Tibial nerve (tissue), 4 donors: ENCODE data around the gene RHEB. TPM values are rescaled to one million over a fixed set of nuclear protein-coding genes. Genes with fewer than 3 reads are reported as not detected.

Source experiments
- DNase-seq, 2 donors: peaks; one replicate each; pipeline ENCODE4 v3.0.0-alpha.2; 2019; ENCODE audit warnings: low spot score in 2 of 2
- H3K27ac ChIP-seq, 4 donors: fragments of 200-600 bp; sonication (generic) in 3 of 4; one replicate each; pipeline ENCODE4 v1.5.1; 2017 to 2019; ENCODE audit warnings: mild to moderate bottlenecking in 1 of 4
- H3K27me3 ChIP-seq, 2 donors: fragments of 200-600 bp; sonication (generic) in 1 of 2; one replicate each; pipeline versions ENCODE4 v1.5.1 to v1.6.0; 2017 to 2019
- H3K36me3 ChIP-seq, 3 donors: fragments of 200-600 bp; sonication (generic); one replicate each; pipeline ENCODE4 v1.5.1; 2018 to 2019
- H3K4me1 ChIP-seq, 4 donors: fragments of 200-600 bp; sonication (generic) in 3 of 4; one replicate each; pipeline ENCODE4 v1.5.1; 2017 to 2019
- H3K4me3 ChIP-seq, 4 donors: fragments of 200-600 bp; sonication (generic) in 3 of 4; one replicate each; pipeline ENCODE4 v1.5.1; 2017 to 2019; ENCODE audit warnings: mild to moderate bottlenecking in 1 of 4, moderate library complexity in 1 of 4
- H3K9me3 ChIP-seq, 4 donors: fragments of 200-600 bp; sonication (generic) in 3 of 4; one replicate each; pipeline ENCODE4 v1.5.1; 2017 to 2019
- CTCF ChIP-seq, 5 experiments: fragments of 200-600 bp in 3 of 5; fragments of 450-650 bp in 2 of 5; sonication (generic) in 3 of 5; IDR thresholded peaks; one replicate each; pipeline ENCODE4 v1.5.1; 2016 to 2019; ENCODE audit warnings: antibody characterized with exemption in 5 of 5, mild to moderate bottlenecking in 3 of 5, moderate library complexity in 2 of 5
- EP300 ChIP-seq, 2 donors: sonication (generic); formaldehyde crosslinking; IDR thresholded peaks; one replicate each; pipeline ENCODE4 v1.6.1; 2017; ENCODE audit warnings: antibody characterized with exemption in 2 of 2, mild to moderate bottlenecking in 1 of 2
- POLR2A ChIP-seq, 2 donors: fragments of 450-650 bp; IDR thresholded peaks; one replicate each; pipeline ENCODE4 v1.6.1; 2017; ENCODE audit warnings: antibody characterized with exemption in 2 of 2, mild to moderate bottlenecking in 2 of 2, moderate library complexity in 2 of 2
- WGBS, 2 donors: methylation state at CpG; one replicate each; pipeline ENCODE4 v1.1.5; 2018; 5-methylcytosine and 5-hydroxymethylcytosine counted together
- total RNA-seq, 4 donors: library from RNA; depleted of rRNA; stranded (reverse); fragments of >200 nt; gene quantifications; one replicate each; pipeline ENCODE4 v1.1.0, GENCODE V29; 2016

RHEB gene
- total RNA-seq, 4 donors from 2014 or later: 95.4 to 128 (median 103) TPM

GRCh38 chr7:151494298-151495284 lies 25.1 kb downstream of the RHEB start:
- peak overlapping the region in 2 of 4 donors; percentile 2 to 52 for H3K27ac ChIP-seq
- H3K4me3 ChIP-seq: no peak overlapping the region
- H3K27me3 ChIP-seq: no peaks in the 10 kb centered on the region
- DNase-seq: no peak
- TF ChIP-seq POLR2A (IDR thresholded peaks at IDR 0.05) (no peak), CTCF (IDR thresholded peaks at IDR 0.05) (no peak), EP300 (IDR thresholded peaks at IDR 0.05) (no peak)
- H3K4me1 ChIP-seq: peaks cover 0 to 74% (median 26%) of the 10 kb centered on the region in 4 donors
- 56% methylated on average over 13 of the region's 13 CpGs for WGBS, 2 donors
- no peaks in the 10 kb centered on the region for H3K9me3 ChIP-seq
- peaks cover 0 to 7% (median 0%) of the 10 kb centered on the region in 3 donors for H3K36me3 ChIP-seq

- Histone ChIP-seq H3K9me3 (no peaks in the 10 kb centered on the region), H3K4me3 (no peak overlapping the region), H3K4me1 (peaks cover 0 to 79% (median 26%) of the 10 kb centered on the region in 4 donors), H3K36me3 (peaks cover 0 to 17% (median 0%) of the 10 kb centered on the region in 3 donors), H3K27ac (peak overlapping the region in 1 of 4 donors; percentile 52), H3K27me3 (no peaks in the 10 kb centered on the region)
- DNase-seq: no peak
- TF ChIP-seq CTCF (IDR thresholded peaks at IDR 0.05) (no peak), POLR2A (IDR thresholded peaks at IDR 0.05) (no peak), EP300 (IDR thresholded peaks at IDR 0.05) (no peak)
- WGBS, 2 donors: 95 to 97% methylated on average over 8 of the region's 8 CpGs
Measured at GRCh38 chr7:151493083-151493482, 26.6 kb downstream of the RHEB start.

GRCh38 chr7:151491859-151492258 lies 27.8 kb downstream of the RHEB start:
- Histone ChIP-seq H3K36me3 (peaks cover 0 to 21% (median 0%) of the 10 kb centered on the region in 3 donors), H3K9me3 (no peaks in the 10 kb centered on the region), H3K27me3 (no peaks in the 10 kb centered on the region), H3K27ac (peak overlapping the region in 2 of 4 donors; percentile 0 to 17), H3K4me3 (no peak overlapping the region), H3K4me1 (peaks cover 0 to 85% (median 32%) of the 10 kb centered on the region in 4 donors)
- 86 to 87% methylated on average over 3 of the region's 3 CpGs for WGBS, 2 donors
- TF ChIP-seq EP300 (IDR thresholded peaks at IDR 0.05) (no peak), POLR2A (IDR thresholded peaks at IDR 0.05) (no peak), CTCF (IDR thresholded peaks at IDR 0.05) (no peak)
- no peak for DNase-seq

- no peak for DNase-seq
- TF ChIP-seq CTCF (IDR thresholded peaks at IDR 0.05) (no peak), POLR2A (IDR thresholded peaks at IDR 0.05) (no peak), EP300 (IDR thresholded peaks at IDR 0.05) (no peak)
- whole genome bisulfite sequencing, 2 donors: 40 to 45% methylated on average over 4 of the region's 4 CpGs
- Histone ChIP-seq H3K4me3 (no peak overlapping the region), H3K36me3 (peaks cover 0 to 31% (median 0%) of the 10 kb centered on the region in 3 donors), H3K4me1 (peaks cover 0 to 88% (median 33%) of the 10 kb centered on the region in 4 donors), H3K27ac (peak overlapping the region in 2 of 4 donors; percentile 65 to 78), H3K9me3 (no peaks in the 10 kb centered on the region), H3K27me3 (no peaks in the 10 kb centered on the region)
Measured at GRCh38 chr7:151490456-151491105, 29.1 kb downstream of the RHEB start.
